ENCODE results near the gene TRIM60. TPM values are rescaled to one million over a fixed set of nuclear protein-coding genes. Genes with fewer than 3 reads are reported as not detected.
"Not testable (repeated sequence)": the region's sequence is repeated elsewhere in the genome, so short reads cannot be mapped to it uniquely, and the experiment has no call there.

The TRIM60 gene
- total RNA-seq, 1 experiment from 2014 or later, result not detected

DNA sequence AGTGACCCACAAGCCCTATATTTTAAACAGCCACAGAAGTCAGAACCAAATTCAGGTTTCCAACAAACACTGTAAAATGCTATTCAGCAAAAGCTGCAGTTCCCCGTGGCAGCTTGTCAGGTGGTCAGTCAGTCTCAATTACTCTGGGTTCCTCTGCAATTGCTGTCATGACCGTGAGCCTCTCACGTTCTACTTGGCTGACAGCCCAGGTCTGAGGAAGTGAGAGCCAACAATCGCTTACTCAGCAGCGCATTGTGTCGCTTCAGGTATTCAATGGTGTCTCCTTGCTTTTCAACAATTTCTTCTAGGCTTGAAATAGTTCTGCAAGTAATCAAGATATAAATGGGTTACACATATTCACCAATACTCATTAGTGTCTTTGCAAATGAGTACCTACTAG is 47.7 kb downstream of the TRIM60 start:
- no peak overlapping the region for H3K4me3 ChIP-seq (ENCODE audit: insufficient read depth, low read depth, low read length)
- H3K36me3 ChIP-seq (replicated peaks; ENCODE audit: control insufficient read depth, insufficient read depth, low read length), result peaks cover 2% of the 10 kb centered on the region
- H3K27me3 ChIP-seq (ENCODE audit: control insufficient read depth, insufficient read depth, low read length), result no peaks in the 10 kb centered on the region
- no peak for DNase-seq

DNA sequence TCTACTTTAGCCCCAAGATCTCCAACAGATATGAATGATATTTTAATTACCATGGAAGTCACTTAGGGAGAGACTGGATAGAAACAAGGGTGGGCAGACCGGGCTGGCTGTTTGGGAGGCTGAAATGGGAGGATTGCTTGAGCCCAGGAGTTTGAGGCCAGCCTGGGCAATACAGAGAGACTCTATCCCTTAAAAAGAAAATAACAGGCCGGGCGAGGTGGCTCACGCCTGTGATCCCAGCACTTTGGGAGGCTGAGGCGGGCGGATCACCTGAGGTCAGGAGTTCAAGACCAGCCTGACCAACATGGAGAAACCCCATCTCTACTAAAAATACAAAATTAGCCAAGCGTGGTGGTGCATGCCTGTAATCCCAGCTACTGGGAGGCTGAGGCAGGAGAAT is 53.0 kb downstream of the TRIM60 start:
- not testable (repeated sequence) for H3K36me3 ChIP-seq (replicated peaks; ENCODE audit: control insufficient read depth, insufficient read depth, low read length); DNase-seq; H3K4me3 ChIP-seq (ENCODE audit: insufficient read depth, low read depth, low read length); H3K27me3 ChIP-seq (ENCODE audit: control insufficient read depth, insufficient read depth, low read length)

DNA sequence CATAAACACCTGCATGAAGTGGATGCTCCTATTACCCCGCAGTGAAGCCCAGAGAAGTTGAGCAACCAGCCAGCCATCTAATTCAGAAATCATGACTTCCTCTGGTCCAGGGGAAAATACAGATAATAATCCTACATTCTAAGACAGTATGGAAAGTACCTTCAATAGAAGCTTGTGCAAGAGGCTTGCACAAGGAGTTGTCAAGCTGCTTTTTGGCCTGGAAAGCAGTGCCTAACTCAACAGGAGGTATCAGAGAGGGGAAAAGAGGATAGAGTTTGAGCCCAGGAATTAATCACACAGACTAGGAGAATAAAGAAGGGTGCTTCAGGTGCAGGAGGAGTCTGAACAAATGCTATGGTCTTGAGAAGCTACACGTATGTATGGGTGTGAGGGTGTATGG is 54.1 kb downstream of the TRIM60 start:
- H3K36me3 ChIP-seq (replicated peaks; ENCODE audit: control insufficient read depth, insufficient read depth, low read length), result peaks cover 8% of the 10 kb centered on the region
- no peaks in the 10 kb centered on the region for H3K27me3 ChIP-seq (ENCODE audit: control insufficient read depth, insufficient read depth, low read length)
- no peak for DNase-seq
- H3K4me3 ChIP-seq (ENCODE audit: insufficient read depth, low read depth, low read length), result no peak overlapping the region

DNA sequence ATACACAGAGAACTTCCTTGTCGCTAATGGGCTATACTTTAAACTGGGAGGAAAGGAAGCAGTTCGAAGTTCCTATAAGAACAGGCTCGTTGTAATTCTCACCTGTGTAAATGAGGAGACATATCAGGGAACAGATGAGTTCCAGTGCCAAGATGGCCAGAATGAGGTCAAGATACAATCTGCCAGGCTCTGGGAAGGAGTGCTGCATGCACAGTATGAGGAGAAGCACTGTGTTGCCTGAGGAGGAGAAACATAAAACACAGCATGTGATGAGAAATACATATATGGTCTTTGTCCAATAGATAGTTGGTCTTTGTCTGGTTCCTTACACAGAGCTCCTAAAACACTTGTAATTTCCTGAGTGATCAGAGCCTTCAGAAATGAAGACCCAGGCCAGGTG is 56.6 kb downstream of the TRIM60 start:
- Histone ChIP-seq H3K27me3 (ENCODE audit: control insufficient read depth, insufficient read depth, low read length) (no peaks in the 10 kb centered on the region), H3K4me3 (ENCODE audit: insufficient read depth, low read depth, low read length) (no peak overlapping the region), H3K36me3 (replicated peaks; ENCODE audit: control insufficient read depth, insufficient read depth, low read length) (peaks cover 8% of the 10 kb centered on the region)
- DNase-seq, result no peak

Other genes with a start within 250 kb of the TRIM60 start
- 39.4 and 71.9 TPM in 2 replicates for gene APELA, start 154.8 kb upstream of the TRIM60 start, total RNA-seq (2014; rRNA removed; shearing (Covaris generic))
- gene TRIM61, start 54.3 kb upstream of the TRIM60 start, total RNA-seq (2014; rRNA removed; shearing (Covaris generic)), result 0.14 and 0.30 TPM in 2 replicates
- gene TRIM75, start 21.9 kb downstream of the TRIM60 start, total RNA-seq (2014; rRNA removed; shearing (Covaris generic)), result not detected in 2 replicates
- gene TMEM192, start 80.9 kb downstream of the TRIM60 start, total RNA-seq (2014; rRNA removed; shearing (Covaris generic)), result 10.0 and 14.2 TPM in 2 replicates
- gene KLHL2, start 175.6 kb downstream of the TRIM60 start, total RNA-seq (2014; rRNA removed; shearing (Covaris generic)), result 7.0 and 9.6 TPM in 2 replicates